Endothelial cell of umbilical vein (primary cell): ENCODE results near the gene COPS6. TPM values are rescaled to one million over a fixed set of nuclear protein-coding genes. Genes with fewer than 3 reads are reported as not detected.

Experiments
- BruUV-seq: library from RNA; stranded (reverse); fragments of 400-500 nt; replicated peaks from 2 replicates; lab custom pipeline; 2021; lab: Mats Ljungman, UMichigan
- CTCF ChIA-PET: fragments of 300-600, 350-600 bp; sonication (Branson Sonifier 250); formaldehyde crosslinking; loops from one replicate; lab custom pipeline; 2021; ENCODE audit warnings: antibody characterized with exemption, inconsistent platforms; lab: Charles Lee
- POLR2A ChIA-PET: fragments of 300-600, 350-600 bp; sonication (Branson Sonifier 250); formaldehyde crosslinking; loops from one replicate; lab custom pipeline; 2021; ENCODE audit warnings: antibody characterized with exemption, inconsistent platforms; lab: Charles Lee
- DNase-seq: peaks from one replicate; pipeline ENCODE4 v3.0.0-alpha.2; 2011; ENCODE audit warnings: low read depth, low spot score
- FAIRE-seq: peaks from 2 replicates; lab custom pipeline; 2011; peaks lifted over from hg19 to GRCh38; lab: Jason Lieb, UNC
- H2AFZ ChIP-seq: 2 replicates; pipeline ENCODE4 v1.6.0; 2012; ENCODE audit warnings: low read depth, low read length, control low read depth, inconsistent platforms
- H3K27ac ChIP-seq: 2 replicates; pipeline ENCODE4 v1.5.1; 2011; ENCODE audit warnings: low read depth, mild to moderate bottlenecking, control low read depth, low read length, moderate library complexity; ENCODE audit not compliant: insufficient read depth
- H3K27me3 ChIP-seq, 2 experiments: 2 replicates each; pipeline versions ENCODE4 v1.6.0 to v1.6.1; 2011; ENCODE audit warnings: low read length in 2 of 2, mixed read lengths in 1 of 2; ENCODE audit not compliant: control insufficient read depth in 2 of 2, insufficient read depth in 2 of 2
- H3K36me3 ChIP-seq, 2 experiments: 2 replicates in 1 of 2; 3 replicates in 1 of 2; pipeline ENCODE4 v1.5.1; 2011; ENCODE audit warnings: low read length in 2 of 2, mild to moderate bottlenecking in 1 of 2, moderate library complexity in 1 of 2; ENCODE audit not compliant: control insufficient read depth in 2 of 2, insufficient read depth in 2 of 2; ENCODE audit errors: extremely low read depth in 1 of 2
- H3K4me1 ChIP-seq: 3 replicates; pipeline ENCODE4 v1.5.1; 2011; ENCODE audit warnings: mild to moderate bottlenecking, low read length; ENCODE audit not compliant: control insufficient read depth, insufficient read depth; ENCODE audit errors: extremely low read depth
- H3K4me2 ChIP-seq: 2 replicates; pipeline ENCODE4 v1.6.1; 2011; ENCODE audit warnings: low read length, control low read depth, mixed read lengths; ENCODE audit not compliant: insufficient read depth
- H3K4me3 ChIP-seq, 3 experiments: fragments of 200-600 bp in 1 of 3; sonication (generic), shearing (Covaris generic) in 1 of 3; replicated peaks in 1 of 3; 2 replicates each; pipeline ENCODE4 v1.5.1; 2011 to 2016; ENCODE audit warnings: control low read depth in 3 of 3, low read length in 3 of 3, mild to moderate bottlenecking in 2 of 3, inconsistent platforms in 1 of 3, low read depth in 1 of 3, moderate library complexity in 1 of 3; ENCODE audit not compliant: insufficient read depth in 1 of 3
- H3K79me2 ChIP-seq: 2 replicates; pipeline ENCODE4 v1.6.0; 2012; ENCODE audit warnings: low read length, inconsistent platforms; ENCODE audit not compliant: control insufficient read depth, insufficient read depth
- H3K9ac ChIP-seq: replicated peaks from 2 replicates; pipeline ENCODE3; 2011; ENCODE audit warnings: low read length, control low read depth; ENCODE audit not compliant: insufficient read depth; ENCODE audit errors: extremely low read depth
- H3K9me1 ChIP-seq: replicated peaks from 3 replicates; pipeline ENCODE4 v1.6.0; 2011; ENCODE audit warnings: mild to moderate bottlenecking, low read length; ENCODE audit not compliant: control insufficient read depth, insufficient read depth; ENCODE audit errors: extremely low read depth
- H3K9me3 ChIP-seq: replicated peaks from 2 replicates; pipeline ENCODE4 v1.5.1; 2012; ENCODE audit warnings: low read length, inconsistent platforms; ENCODE audit not compliant: control insufficient read depth, insufficient read depth
- H4K20me1 ChIP-seq: replicated peaks from 2 replicates; pipeline ENCODE3; 2011; ENCODE audit warnings: mild to moderate bottlenecking, low read length; ENCODE audit not compliant: control insufficient read depth, insufficient read depth; ENCODE audit errors: extremely low read depth
- EZH2 ChIP-seq: IDR thresholded peaks from 2 replicates; pipeline ENCODE4 v1.6.1; 2012; ENCODE audit warnings: borderline replicate concordance, low read depth, mild to moderate bottlenecking, moderate library complexity, low read length, inconsistent platforms; ENCODE audit not compliant: severe bottlenecking
- FOS ChIP-seq: IDR thresholded peaks from 2 replicates; pipeline ENCODE4 v1.6.1; 2011; ENCODE audit warnings: mild to moderate bottlenecking, low read length, moderate library complexity, borderline replicate concordance; ENCODE audit not compliant: insufficient read depth
- GATA2 ChIP-seq: IDR thresholded peaks from 2 replicates; pipeline ENCODE4 v1.7.0; 2011; ENCODE audit warnings: low read depth, mild to moderate bottlenecking, moderate library complexity, mixed read lengths, low read length; ENCODE audit not compliant: insufficient read length, insufficient read depth
- JUN ChIP-seq: IDR thresholded peaks from 2 replicates; pipeline ENCODE4 v1.6.1; 2011; ENCODE audit warnings: borderline replicate concordance, low read depth; ENCODE audit not compliant: insufficient read length, insufficient read depth
- MAX ChIP-seq: IDR thresholded peaks from 2 replicates; pipeline ENCODE4 v1.6.1; 2011; ENCODE audit not compliant: insufficient read depth, insufficient read length
- MYC ChIP-seq: IDR thresholded peaks from one replicate; pipeline ENCODE4 v1.6.1; 2011; ENCODE audit warnings: mild to moderate bottlenecking, low read depth, low read length
- POLR2A ChIP-seq: IDR thresholded peaks from 2 replicates; pipeline ENCODE4 v1.6.1; 2012; ENCODE audit warnings: low read depth, mild to moderate bottlenecking, control low read depth, low read length
- POLR2AphosphoS5 ChIP-seq: IDR thresholded peaks from 2 replicates; pipeline ENCODE4 v1.6.1; 2012; ENCODE audit warnings: low read depth, mild to moderate bottlenecking, control low read depth, low read length, moderate library complexity; ENCODE audit not compliant: insufficient read depth
- dilution Hi-C: fragments of 300-500 bp; cut with MboI; formaldehyde crosslinking; loops from one replicate; pipeline ENCODE4 v1.15.0; 2019; ENCODE audit warnings: low sequenced_read_pairs; ENCODE audit not compliant: extremely low pct_ligation_motif_present
- intact Hi-C: fragments of 100-400 bp; cut with micrococcal nuclease; formaldehyde crosslinking; loops from one replicate; pipeline ENCODE4 v1.10.0; 2022
- polyA plus RNA-seq, 4 experiments: library from polyadenylated mRNA; depleted of rRNA in 3 of 4; stranded (reverse) in 3 of 4; unstranded in 1 of 4; fragments of >200 nt; gene quantifications; 2 replicates each; pipeline versions ENCODE4 v1.2.1 to v1.2.3, GENCODE V29; 2011 to 2012; ENCODE audit warnings: missing spikeins in 1 of 4
- total RNA-seq: library from RNA; stranded (reverse); gene quantifications from 2 replicates; pipeline ENCODE4 v1.2.3, GENCODE V29; 2021

Gene COPS6
- total and polyA plus RNA-seq, 2 donors (not counting 3 experiments of a cell fraction or from before 2014, with no cell fraction given) = 188 to 251 TPM

GRCh38 chr7:100099452-100099851 is 10.7 kb downstream of the COPS6 start:
- DNase-seq (peak; percentile 45), FAIRE-seq (no peak)
- TF ChIP-seq POLR2AphosphoS5 = no peak
- TF ChIP-seq MAX = no peak
- no peak for TF ChIP-seq FOS
- TF ChIP-seq JUN = no peak
- TF ChIP-seq EZH2 = no peak
- no peak for TF ChIP-seq POLR2A
- no peak for TF ChIP-seq MYC
- TF ChIP-seq GATA2 = no peak
- ChIA-PET POLR2A (interaction anchor here (1.0 to 1.9 kb wide), 2 partner anchors 9 to 12 kb away, joined by 3 to 10 read pairs; no protein-coding TSS in a partner anchor), CTCF (interaction anchor here (1.1 to 1.3 kb wide), 2 partner anchors 17 to 31 kb away, joined by 3 to 5 read pairs; no protein-coding TSS in a partner anchor)
- BruUV-seq = no TSS peak
- Histone ChIP-seq H3K4me2 (peak overlapping the region; percentile 94), H3K9ac (peak overlapping the region; percentile 92), H3K27ac (peak overlapping the region; percentile 84), H3K79me2 (peaks cover 44% of the 10 kb centered on the region), H3K4me3 (peak overlapping the region in 2 of 3 experiments; percentile 75 to 96), H3K4me1 (peaks cover 18% of the 10 kb centered on the region), H3K9me1 (no peaks in the 10 kb centered on the region), H3K36me3 (peaks cover 34 to 36% of the 10 kb centered on the region in 2 experiments), H4K20me1 (no peaks in the 10 kb centered on the region), H3K9me3 (no peaks in the 10 kb centered on the region), H3K27me3 (no peaks in the 10 kb centered on the region), H2AFZ (no peak overlapping the region)
- dilution Hi-C loops = no loop called here
- intact Hi-C loops = no loop called here
